H9 (cell line): Measurements from ENCODE around the gene GARIN5A. TPM values are rescaled to one million over a fixed set of nuclear protein-coding genes. Genes with fewer than 3 reads are reported as not detected.
A peak's percentile ranks its signal among the peaks of the same experiment; 100 is the strongest.

Source experiments
- DNase-seq: peaks from one replicate; pipeline ENCODE4 v3.0.0-alpha.2; 2017
- H2AFZ ChIP-seq: one replicate; pipeline ENCODE4 v1.6.1; 2013; ENCODE audit warnings: mild to moderate bottlenecking, low read length, control low read depth, moderate library complexity
- H2AK5ac ChIP-seq: 2 replicates; pipeline ENCODE4 v1.6.1; 2013; ENCODE audit warnings: low read length, control low read depth, mixed read lengths; ENCODE audit not compliant: insufficient read length
- H2BK120ac ChIP-seq: one replicate; pipeline ENCODE4 v1.6.1; 2013; ENCODE audit warnings: low read depth, mild to moderate bottlenecking, low read length, control low read depth, inconsistent platforms; ENCODE audit not compliant: poor library complexity, severe bottlenecking
- H2BK12ac ChIP-seq: 2 replicates; pipeline ENCODE4 v1.6.1; 2013; ENCODE audit warnings: low read length, control low read depth, mixed read lengths, low read depth; ENCODE audit not compliant: insufficient read length
- H2BK15ac ChIP-seq: 2 replicates; pipeline ENCODE4 v1.6.1; 2013; ENCODE audit warnings: low read depth, low read length, control low read depth
- H2BK20ac ChIP-seq: one replicate; pipeline ENCODE4 v1.6.1; 2013; ENCODE audit warnings: low read depth, mild to moderate bottlenecking, low read length, control low read depth, inconsistent platforms; ENCODE audit not compliant: poor library complexity, severe bottlenecking
- H2BK5ac ChIP-seq: 2 replicates; pipeline ENCODE4 v1.6.1; 2013; ENCODE audit warnings: low read length, control low read depth, mixed read lengths; ENCODE audit not compliant: insufficient read length
- H3K14ac ChIP-seq: 2 replicates; pipeline ENCODE4 v1.6.1; 2013; ENCODE audit warnings: low read length, control low read depth; ENCODE audit not compliant: insufficient read depth
- H3K18ac ChIP-seq: 2 replicates; pipeline ENCODE4 v1.6.1; 2013; ENCODE audit warnings: low read depth, mild to moderate bottlenecking, mixed read lengths, low read length, control low read depth; ENCODE audit not compliant: insufficient read length
- H3K23ac ChIP-seq: 2 replicates; pipeline ENCODE4 v1.6.1; 2013; ENCODE audit warnings: low read length, control low read depth, mixed read lengths, low read depth; ENCODE audit not compliant: insufficient read length
- H3K23me2 ChIP-seq: 2 replicates; pipeline ENCODE4 v1.6.1; 2013; ENCODE audit warnings: low read depth, mild to moderate bottlenecking, mixed read lengths, low read length, control low read depth; ENCODE audit not compliant: insufficient read length, poor library complexity, severe bottlenecking
- H3K27ac ChIP-seq: 2 replicates; pipeline ENCODE4 v1.5.1; 2013; ENCODE audit warnings: low read length, control low read depth, mixed read lengths, low read depth; ENCODE audit not compliant: insufficient read length
- H3K27me3 ChIP-seq: 2 replicates; pipeline ENCODE4 v1.6.1; 2013; ENCODE audit warnings: low read length, control low read depth, inconsistent platforms; ENCODE audit not compliant: insufficient read depth
- H3K4ac ChIP-seq: 2 replicates; pipeline ENCODE4 v1.6.1; 2013; ENCODE audit warnings: low read depth, mild to moderate bottlenecking, control low read depth, inconsistent platforms, low read length, moderate library complexity
- H3K4me1 ChIP-seq: 2 replicates; pipeline ENCODE4 v1.6.1; 2013; ENCODE audit warnings: low read length, control low read depth, inconsistent platforms; ENCODE audit not compliant: insufficient read depth
- H3K4me2 ChIP-seq: 2 replicates; pipeline ENCODE4 v1.6.1; 2013; ENCODE audit warnings: low read length, control low read depth, mixed read lengths; ENCODE audit not compliant: insufficient read length, insufficient read depth
- H3K56ac ChIP-seq: 2 replicates; pipeline ENCODE4 v1.6.1; 2013; ENCODE audit warnings: low read depth, mild to moderate bottlenecking, mixed read lengths, low read length, control low read depth; ENCODE audit not compliant: insufficient read length
- H3K79me1 ChIP-seq: 2 replicates; pipeline ENCODE4 v1.6.1; 2013; ENCODE audit warnings: low read depth, mild to moderate bottlenecking, moderate library complexity, low read length, control low read depth, inconsistent platforms; ENCODE audit not compliant: insufficient read depth, poor library complexity, severe bottlenecking
- H3K79me2 ChIP-seq: 2 replicates; pipeline ENCODE4 v1.6.1; 2013; ENCODE audit warnings: low read length, control low read depth, inconsistent platforms; ENCODE audit not compliant: insufficient read depth
- H3K9ac ChIP-seq: 2 replicates; pipeline ENCODE4 v1.6.1; 2013; ENCODE audit warnings: low read length, control low read depth, mixed read lengths; ENCODE audit not compliant: insufficient read length; ENCODE audit errors: extremely low read depth
- H3K9me3 ChIP-seq: one replicate; pipeline ENCODE4 v1.6.1; 2013; ENCODE audit warnings: low read depth, low read length, inconsistent platforms; ENCODE audit not compliant: control insufficient read depth
- H3T11ph ChIP-seq: one replicate; pipeline ENCODE4 v1.6.1; 2013; ENCODE audit warnings: mild to moderate bottlenecking, low read length, control low read depth, inconsistent platforms
- H4K20me1 ChIP-seq: one replicate; pipeline ENCODE4 v1.6.1; 2013; ENCODE audit not compliant: control insufficient read depth, insufficient read length, insufficient read depth
- H4K5ac ChIP-seq: 2 replicates; pipeline ENCODE4 v1.6.1; 2013; ENCODE audit warnings: low read depth, mild to moderate bottlenecking, mixed read lengths, low read length, control low read depth; ENCODE audit not compliant: insufficient read length
- H4K8ac ChIP-seq: replicated peaks from 2 replicates; pipeline ENCODE4 v1.6.1; 2013; ENCODE audit warnings: low read length, control low read depth, mixed read lengths, low read depth; ENCODE audit not compliant: insufficient read length
- H4K91ac ChIP-seq: 2 replicates; pipeline ENCODE4 v1.6.1; 2013; ENCODE audit warnings: low read depth, mild to moderate bottlenecking, moderate library complexity, mixed read lengths, low read length, control low read depth; ENCODE audit not compliant: insufficient read length
- H3K27ac Mint-ChIP-seq, 3 experiments: 2 replicates in 2 of 3; 3 replicates in 1 of 3; pipeline ENCODE4 v1.8.0; 2020 to 2021; ENCODE audit warnings: mixed read lengths in 3 of 3, mild to moderate bottlenecking in 1 of 3, moderate library complexity in 1 of 3
- H3K27me3 Mint-ChIP-seq: 2 replicates; pipeline ENCODE4 v1.8.0; 2021; ENCODE audit warnings: low read depth, mild to moderate bottlenecking, moderate library complexity, mixed read lengths
- H3K36me3 Mint-ChIP-seq, 3 experiments: 2 replicates in 2 of 3; 3 replicates in 1 of 3; pipeline ENCODE4 v1.8.0; 2020 to 2021; ENCODE audit warnings: low read depth in 3 of 3, mixed read lengths in 3 of 3; ENCODE audit not compliant: insufficient read depth in 1 of 3
- H3K4me1 Mint-ChIP-seq, 2 experiments: 2 replicates each; pipeline ENCODE4 v1.8.0; 2020; ENCODE audit warnings: mixed read lengths in 2 of 2
- H3K4me3 Mint-ChIP-seq, 2 experiments: 2 replicates in 1 of 2; 3 replicates in 1 of 2; pipeline ENCODE4 v1.8.0; 2020 to 2021; ENCODE audit warnings: mild to moderate bottlenecking in 2 of 2, mixed read lengths in 2 of 2, moderate library complexity in 1 of 2
- H3K9me3 Mint-ChIP-seq, 2 experiments: 2 replicates in 1 of 2; 3 replicates in 1 of 2; pipeline ENCODE4 v1.8.0; 2020; ENCODE audit warnings: mild to moderate bottlenecking in 2 of 2, mixed read lengths in 2 of 2, moderate library complexity in 1 of 2
- CTCF ChIP-seq: fragments of 200-600 bp; sonication (generic); conservative IDR thresholded peaks from 3 replicates; pipeline ENCODE4 v1.8.0; 2021; ENCODE audit warnings: antibody characterized with exemption, mild to moderate bottlenecking
- WGBS: extraction: QIAGEN DNeasy Blood & Tissue Kit; methylation state at CpG from one replicate; pipeline ENCODE4 v1.1.7; 2013; ENCODE audit warnings: missing lambda C conversion rate, low lambda C conversion rate, mixed read lengths; ENCODE audit not compliant: insufficient read length; ENCODE audit errors: extremely low coverage; 5-methylcytosine and 5-hydroxymethylcytosine counted together
- total RNA-seq: library from RNA; stranded (reverse); gene quantifications from 2 replicates; pipeline ENCODE4 v1.2.1, GENCODE V29; 2021

GARIN5A gene
- total RNA-seq, 1 experiment from 2014 or later, result 9.5 TPM

DNA sequence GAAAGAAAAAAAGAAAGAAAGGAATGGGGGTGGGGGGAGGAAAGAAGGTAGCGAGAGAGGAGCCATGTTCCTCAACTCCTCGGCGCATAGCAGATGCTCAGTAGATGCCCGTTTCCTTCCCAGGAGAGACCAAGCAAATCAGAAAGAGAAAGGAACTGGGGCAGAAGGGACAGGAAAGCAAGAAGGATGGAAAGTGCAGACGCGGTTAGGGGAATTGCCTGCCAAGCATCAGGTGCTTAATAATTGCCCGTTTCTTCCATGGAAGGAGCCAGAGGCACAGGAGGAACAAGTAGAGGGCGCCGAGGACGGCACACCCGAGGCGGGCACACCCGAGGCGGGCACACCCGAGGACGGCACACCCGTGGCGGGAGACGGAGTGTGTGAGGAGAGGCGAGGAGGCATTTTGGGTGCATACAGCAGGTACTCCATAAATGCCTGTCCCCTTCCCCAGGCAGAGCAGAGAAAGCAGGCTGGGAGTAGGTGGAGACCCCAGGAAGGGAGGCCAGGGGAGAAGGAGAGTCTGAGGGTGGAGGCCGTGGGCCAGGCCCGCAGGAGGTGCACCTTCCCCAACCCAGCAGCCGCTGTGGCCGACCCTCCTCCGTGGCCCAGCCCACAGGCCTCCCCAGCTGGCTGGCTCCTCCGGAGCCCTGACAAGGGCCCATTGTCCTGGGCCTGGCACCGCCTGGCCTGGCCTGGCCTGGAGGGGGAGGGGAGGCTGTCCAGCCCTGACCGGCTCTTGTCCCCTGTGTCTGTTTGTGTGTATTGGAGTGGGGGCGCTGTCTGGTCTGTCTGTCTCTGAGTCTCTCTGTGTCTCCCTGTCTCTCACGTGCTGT lies 19.8 kb upstream of the GARIN5A start:
- WGBS, result no CpG with 5 or more reads among the region's 30 CpGs
- TF ChIP-seq CTCF, result no peak
- peak overlapping the region in 1 of 3 experiments; percentile 49; a peak in 1 of 7 replicates for H3K27ac Mint-ChIP-seq

More for the DNA sequence above, 19.8 kb upstream of the GARIN5A start:
- H3K4me3 Mint-ChIP-seq, result peak overlapping the region in 1 of 2 experiments; percentile 8; a peak in 2 of 5 replicates
- H3T11ph ChIP-seq, result no peak overlapping the region
- H3K9me3 ChIP-seq, result no peaks in the 10 kb centered on the region
- no peak overlapping the region for H4K5ac ChIP-seq
- no peak overlapping the region for H2AK5ac ChIP-seq
- H3K79me1 ChIP-seq, result no peaks in the 10 kb centered on the region
- no peak overlapping the region for H3K9ac ChIP-seq
- H3K4me1 Mint-ChIP-seq, result peaks cover 10 to 18% of the 10 kb centered on the region in 2 experiments
- H2BK15ac ChIP-seq, result no peak overlapping the region
- H2BK5ac ChIP-seq, result no peak overlapping the region
- H3K4me2 ChIP-seq, result no peak overlapping the region
- no peak overlapping the region for H3K18ac ChIP-seq
- no peak overlapping the region for H2BK12ac ChIP-seq
- H2BK20ac ChIP-seq, result no peak overlapping the region
- no peak overlapping the region for H3K56ac ChIP-seq
- H3K36me3 Mint-ChIP-seq, result no peaks in the 10 kb centered on the region; a peak in 1 of 7 replicates
- H3K9me3 Mint-ChIP-seq, result peaks cover 2% of the 10 kb centered on the region in 2 experiments; a peak in 1 of 5 replicates
- H3K4me1 ChIP-seq, result peaks cover 4% of the 10 kb centered on the region; the same call in 1 of the 2 replicates
- H3K23me2 ChIP-seq, result peaks cover 8% of the 10 kb centered on the region
- peaks cover 30% of the 10 kb centered on the region; the same call in 1 of the 2 replicates for H3K27me3 ChIP-seq
- H3K4ac ChIP-seq, result no peak overlapping the region
- no peak overlapping the region for H2BK120ac ChIP-seq
- H3K79me2 ChIP-seq, result no peaks in the 10 kb centered on the region
- no peak overlapping the region for H3K23ac ChIP-seq
- no peak overlapping the region for H4K8ac ChIP-seq
- no peak overlapping the region for H3K14ac ChIP-seq
- no peak overlapping the region for H3K27ac ChIP-seq
- no peak overlapping the region for H2AFZ ChIP-seq
- peaks cover 56% of the 10 kb centered on the region for H3K27me3 Mint-ChIP-seq
- peak; percentile 71 for DNase-seq
- H4K20me1 ChIP-seq, result no peaks in the 10 kb centered on the region
- no peak overlapping the region for H4K91ac ChIP-seq
